Stimulated activated CD4-positive, alpha-beta T cell treated with anti-CD3 and anti-CD28 coated beads, Interleukin-15, amount 100 ng/mL, for 48 hours (primary cell): ENCODE measurements around the gene IL1A.

Experiments used
- DNase-seq, 2 donors: peaks; one replicate each; pipeline ENCODE4 v3.0.0-alpha.2; 2020; ENCODE audit warnings: low read depth in 2 of 2

The IL1A gene

DNA sequence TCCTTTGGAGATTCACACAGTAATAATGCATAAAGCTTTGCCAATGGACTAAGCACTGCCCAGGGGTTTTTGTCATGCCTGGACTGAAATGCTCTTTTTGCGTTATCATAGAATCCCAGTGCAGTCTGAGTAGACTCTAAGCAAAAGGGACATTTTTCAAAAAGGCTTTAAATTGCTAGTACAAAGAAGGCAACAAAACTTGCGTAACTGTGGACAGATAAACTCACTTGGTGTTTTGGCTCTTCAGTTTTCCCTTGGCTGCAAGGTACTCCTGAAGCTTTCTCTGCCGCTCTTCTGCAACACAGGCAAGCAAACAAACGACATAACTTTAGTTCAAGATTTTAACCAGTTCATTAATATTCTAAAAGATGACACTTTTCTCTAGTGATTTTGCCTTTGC, 22.0 kb downstream of the IL1A start:
- no peak for DNase-seq

- DNase-seq: no peak
Measured at GRCh38 chr2:112760149-112760548, 24.1 kb downstream of the IL1A start.

GRCh38 chr2:112758711-112759110, 25.6 kb downstream of the IL1A start:
- DNase-seq: no peak

DNA sequence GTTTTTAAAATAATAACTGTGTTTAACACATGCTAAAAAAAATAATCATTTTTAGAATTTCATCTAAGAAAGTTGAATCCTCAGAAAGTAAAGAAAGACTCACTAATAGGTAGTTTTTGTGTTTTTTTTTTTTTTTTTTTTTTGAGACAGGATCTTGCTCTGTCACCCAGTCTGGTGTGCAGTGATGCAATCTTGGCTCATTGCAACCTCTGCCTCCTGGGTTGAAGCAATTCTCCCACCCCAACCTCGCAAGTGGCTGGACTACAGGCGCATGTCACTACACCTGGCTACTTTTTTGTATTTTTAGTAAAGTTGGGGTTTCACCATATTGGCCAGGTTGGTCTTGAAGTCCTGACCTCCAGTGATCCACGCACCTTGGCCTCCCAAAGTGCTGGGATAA, 27.0 kb downstream of the IL1A start:
- no peak for DNase-seq

DNA sequence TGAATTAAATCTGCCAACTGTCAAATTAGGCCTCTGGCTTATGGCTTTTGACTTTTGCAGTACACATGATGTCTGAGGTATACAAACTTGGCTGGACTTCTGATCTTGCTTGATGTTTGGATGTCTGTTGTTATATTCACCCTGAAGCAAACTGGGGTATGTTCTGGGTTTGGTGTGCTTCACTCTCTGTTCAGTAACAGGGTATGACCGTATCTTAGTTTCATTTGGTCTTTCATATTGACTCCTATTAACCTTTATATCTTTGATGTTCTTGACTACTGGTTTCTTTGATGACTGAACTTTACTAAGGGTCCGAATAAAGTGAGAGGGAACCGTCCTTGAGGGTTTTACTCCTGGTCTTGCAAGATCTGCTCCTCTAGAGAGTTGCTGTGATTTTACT, 28.1 kb downstream of the IL1A start:
- DNase-seq: no peak

- DNase-seq: no peak
Measured at GRCh38 chr2:112755444-112755843, 28.8 kb downstream of the IL1A start.

GRCh38 chr2:112754564-112754963, 29.7 kb downstream of the IL1A start:
- DNase-seq: no peak

- no peak for DNase-seq
Measured at GRCh38 chr2:112752667-112753066, 31.6 kb downstream of the IL1A start.

DNA sequence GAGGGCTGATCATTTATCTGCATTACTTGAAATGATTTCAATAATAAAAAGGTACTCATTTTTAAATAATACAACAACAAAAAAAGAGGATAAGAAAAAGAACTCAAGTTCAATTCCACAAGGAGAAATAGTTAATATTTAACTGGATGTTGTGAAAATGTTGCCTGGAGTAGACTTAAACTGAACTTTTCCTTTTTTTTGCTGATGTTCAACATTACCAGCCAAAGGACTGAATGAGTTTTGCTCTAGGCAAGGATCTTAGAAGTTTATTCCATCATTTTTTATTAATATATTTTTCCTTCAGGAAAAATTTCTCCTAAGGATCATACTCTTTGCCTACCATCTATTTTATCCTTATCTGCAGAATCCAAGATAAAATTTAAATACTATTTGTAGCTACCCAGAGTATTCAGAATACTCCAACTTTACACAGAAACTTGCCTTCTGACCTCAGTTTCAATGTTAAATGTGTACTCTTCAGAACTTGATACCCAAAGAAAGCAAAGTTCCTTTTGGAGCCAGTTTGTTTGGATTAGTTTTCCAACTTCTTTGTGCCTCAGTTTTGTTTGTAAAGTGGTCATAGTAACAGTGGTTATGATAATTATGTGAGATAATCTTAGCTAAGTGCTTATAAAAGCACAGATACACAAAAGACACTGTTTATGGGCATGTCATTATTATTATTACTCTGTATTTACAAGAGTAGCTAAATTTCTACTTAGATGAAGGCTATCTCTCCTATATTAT, 32.7 kb downstream of the IL1A start:
- no peak for DNase-seq

DNA sequence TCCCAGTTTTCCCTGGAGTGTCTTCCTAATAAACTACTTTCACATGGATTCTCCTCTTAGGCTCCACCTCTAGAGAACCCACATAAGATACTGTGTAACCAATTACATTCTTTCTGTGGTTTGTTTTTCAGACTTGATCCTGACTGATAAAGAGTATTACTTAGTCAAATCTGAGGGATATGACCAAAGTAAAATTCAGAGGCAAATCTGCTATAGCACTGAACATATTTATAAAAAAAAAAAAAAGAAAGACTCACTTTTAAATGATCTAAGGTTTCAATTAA, 33.8 kb downstream of the IL1A start:
- no peak for DNase-seq

DNA sequence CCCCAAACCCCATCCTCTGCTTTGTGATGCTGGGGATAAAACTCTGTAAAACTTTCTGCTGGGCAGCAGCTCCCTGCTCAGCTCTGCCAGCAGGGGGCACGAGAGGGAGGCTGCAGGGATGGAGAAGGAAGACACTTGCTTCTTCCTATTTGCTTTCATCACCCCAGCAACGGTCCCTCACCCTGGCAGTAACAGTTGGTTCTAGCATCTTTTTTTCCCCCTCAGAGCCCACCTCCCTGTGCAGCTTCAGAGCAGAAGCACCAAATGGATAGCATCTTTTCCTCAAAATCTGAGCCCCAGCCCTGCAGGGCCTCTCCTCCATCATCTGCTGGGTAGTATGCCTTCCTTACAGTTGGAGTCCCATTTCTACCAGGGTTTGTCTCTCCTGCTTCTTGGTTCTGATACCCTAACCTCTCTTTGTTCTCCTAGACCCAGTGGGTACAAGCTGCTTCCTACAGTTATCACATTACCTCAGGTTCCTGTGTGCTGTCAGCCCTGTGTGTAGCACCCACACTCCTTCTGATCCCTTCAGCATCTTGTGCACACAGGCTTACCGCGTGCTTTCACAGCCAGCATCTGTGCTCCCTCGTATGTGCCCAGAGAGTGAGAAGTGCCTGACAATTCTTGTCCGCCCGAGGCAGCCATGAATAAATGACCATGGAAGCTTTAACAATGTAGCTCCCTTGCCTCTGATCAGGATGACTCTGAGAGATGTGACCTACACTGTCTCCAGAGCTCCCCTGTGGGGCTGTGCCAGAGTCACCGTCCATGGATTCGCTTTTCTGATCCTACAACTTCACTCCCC, 34.3 kb downstream of the IL1A start:
- peak; percentile 57 to 81 for DNase-seq

DNA sequence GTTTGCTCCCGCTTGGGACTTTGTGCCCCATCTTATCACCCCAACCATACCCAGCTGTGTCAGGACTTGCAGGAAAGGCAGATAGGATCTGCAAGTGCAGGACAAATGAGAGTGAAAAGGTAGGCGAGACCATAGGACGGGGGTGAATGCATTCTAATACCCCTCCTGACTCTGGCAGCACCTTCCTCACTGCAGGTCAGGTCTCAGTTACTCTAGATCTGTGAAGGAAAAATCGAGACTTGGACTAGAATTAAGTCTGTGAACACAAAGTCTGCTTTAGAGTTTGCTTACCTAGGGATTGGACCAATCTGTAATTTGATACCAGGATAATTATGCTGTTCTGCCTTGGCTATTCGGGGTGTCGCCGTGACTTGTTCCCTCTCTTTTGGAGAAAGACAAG, 43.8 kb downstream of the IL1A start:
- no peak for DNase-seq

DNA sequence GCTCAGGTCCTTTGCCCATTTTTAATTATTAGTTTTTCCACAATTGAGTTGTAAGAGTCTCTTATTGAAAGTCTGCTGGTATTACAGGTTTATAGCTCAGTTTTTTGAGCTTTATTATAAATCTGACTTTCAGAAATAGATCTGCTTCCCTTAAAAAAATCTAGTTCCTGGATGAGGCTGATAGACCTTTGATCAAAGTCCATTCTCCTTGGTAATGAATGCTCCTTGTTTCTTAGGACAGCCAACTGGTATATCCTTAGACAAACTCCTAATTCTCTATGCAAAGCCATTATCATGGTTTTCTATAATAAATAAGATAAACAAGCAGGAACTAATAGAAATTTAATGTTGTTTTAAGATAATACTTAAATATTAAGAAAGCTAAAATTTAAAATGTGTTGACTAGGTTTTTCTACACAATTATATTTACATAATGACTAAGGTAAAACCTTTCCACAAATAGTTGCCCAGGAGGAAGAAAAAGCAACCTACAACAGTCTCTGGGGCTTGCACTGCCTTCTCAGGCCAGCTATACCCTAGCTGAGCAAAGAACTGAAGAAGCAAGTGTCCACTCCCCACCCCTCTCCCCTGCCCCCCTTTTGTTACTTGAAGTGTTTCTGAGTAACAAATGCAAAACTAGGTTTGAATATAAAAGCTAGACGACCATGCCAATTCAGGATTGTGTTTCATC, 46.6 kb downstream of the IL1A start:
- DNase-seq: no peak

GRCh38 chr2:112733871-112734270, 50.4 kb downstream of the IL1A start:
- DNase-seq: no peak

GRCh38 chr2:112733456-112733855, 50.8 kb downstream of the IL1A start:
- DNase-seq: no peak

- DNase-seq: no peak
Measured at GRCh38 chr2:112731479-112731878, 52.8 kb downstream of the IL1A start.

DNA sequence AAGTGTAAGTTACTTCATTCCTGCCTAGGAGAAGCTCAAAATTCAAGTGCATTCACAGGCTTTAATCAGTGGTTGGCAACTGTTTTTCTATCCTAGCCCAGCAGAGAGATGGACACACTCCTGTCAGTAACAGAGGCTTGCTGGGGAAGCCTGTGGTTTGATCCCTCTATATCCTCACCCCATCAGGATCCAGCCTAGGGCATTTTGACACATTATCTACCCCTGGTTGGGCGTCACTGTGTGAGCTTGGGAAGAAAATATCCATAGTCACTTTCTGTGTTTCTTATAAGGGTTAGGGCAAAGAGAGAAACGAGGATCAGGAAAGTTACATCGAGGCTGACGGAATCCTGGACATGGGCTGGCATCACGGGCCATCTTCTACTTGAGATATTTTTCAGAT, 53.5 kb downstream of the IL1A start:
- DNase-seq: no peak

DNA sequence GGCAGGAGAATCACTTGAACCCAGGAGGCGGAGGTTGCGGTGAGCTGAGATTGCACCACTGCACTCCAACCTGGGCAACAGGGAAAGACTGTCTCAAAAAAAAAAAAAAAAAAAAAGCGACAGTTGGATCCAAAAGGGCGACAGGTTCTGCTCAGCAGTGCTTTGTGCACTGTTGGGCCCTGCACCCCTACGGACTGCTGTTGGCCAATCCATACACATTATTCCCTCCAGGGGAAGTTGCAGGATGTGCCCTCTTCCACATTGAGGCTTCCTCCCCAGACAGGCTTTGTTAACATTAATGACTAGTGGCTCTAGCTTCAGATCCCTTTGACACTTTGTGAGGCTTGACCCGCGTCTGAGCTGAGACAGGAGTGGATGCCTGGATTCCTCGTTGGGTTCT, 54.1 kb downstream of the IL1A start:
- no peak for DNase-seq

DNA sequence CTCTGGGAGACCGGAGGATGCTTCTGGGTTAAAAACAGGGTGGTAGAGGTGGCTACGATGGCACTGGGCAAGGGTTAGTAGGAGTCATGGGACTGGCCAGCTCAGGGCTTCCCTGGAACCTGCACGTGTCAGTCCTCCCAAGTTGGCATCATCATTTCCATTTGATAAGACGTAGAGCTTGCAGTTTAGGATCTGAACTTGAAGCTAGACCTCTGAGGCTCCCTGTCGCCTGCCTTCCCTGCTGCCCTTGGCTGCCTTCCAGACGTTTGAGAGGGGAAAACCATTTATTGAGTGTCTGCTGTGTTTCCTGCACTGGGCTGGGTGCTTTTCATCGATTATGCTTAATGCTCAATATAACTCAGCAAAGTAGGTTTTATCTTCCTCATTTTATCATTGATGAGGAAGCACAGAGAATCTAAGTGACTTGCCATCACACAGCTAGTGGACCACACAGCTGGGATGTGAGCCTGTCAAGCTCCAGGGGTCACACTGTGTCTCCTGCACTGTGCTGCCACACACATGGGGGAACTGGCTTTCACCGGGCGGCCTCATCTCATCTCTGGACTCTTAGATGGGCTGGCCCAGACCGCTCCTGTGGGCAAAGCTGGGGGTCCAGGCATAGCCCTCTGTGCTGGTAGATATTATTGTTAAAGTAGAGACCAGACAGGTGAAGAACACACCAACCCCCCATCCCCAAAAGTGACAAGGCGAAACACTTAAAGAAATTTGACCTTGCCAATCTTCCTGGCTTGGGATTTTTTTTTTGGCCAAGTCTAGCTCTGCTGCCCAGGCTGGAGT, 55.7 kb downstream of the IL1A start:
- no peak for DNase-seq

GRCh38 chr2:112728029-112728362, 56.3 kb downstream of the IL1A start:
- no peak for DNase-seq

DNA sequence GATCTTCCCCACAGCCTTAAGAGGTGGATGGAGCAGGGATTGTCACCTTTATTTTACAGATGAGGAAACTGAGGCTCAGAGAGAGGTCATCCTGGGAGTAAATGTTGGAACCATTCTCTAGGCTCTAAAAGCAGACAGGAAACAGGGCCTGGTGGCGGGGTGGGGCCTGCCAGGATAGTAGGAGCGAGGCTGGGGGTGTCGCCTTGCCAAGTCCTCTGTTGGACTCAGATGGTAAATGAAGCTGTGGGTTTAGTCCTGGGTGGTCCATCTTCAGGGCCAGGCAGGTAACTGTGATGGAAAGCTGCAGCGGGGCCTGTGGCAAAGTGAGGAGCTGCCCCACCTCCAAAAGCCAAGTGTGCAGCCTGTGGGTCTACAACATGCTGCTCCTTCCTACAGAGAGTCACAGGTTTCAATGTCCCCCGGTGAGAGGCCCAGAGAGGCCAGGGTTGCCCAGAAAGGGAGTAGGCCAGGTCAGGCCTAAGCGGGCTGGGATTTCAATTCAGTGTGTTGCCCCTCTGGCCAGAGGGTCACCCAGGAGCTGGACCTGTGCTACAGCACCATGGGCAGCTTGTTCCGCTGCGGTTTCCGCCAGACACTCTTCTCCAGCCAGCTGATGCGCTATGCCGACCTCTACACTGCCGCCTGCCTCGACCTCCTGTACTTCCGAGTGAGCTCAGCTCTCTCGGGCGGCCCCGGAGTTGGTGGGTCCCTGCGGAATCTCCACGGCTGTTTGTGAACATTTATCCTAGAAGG, 56.8 kb downstream of the IL1A start:
- no peak for DNase-seq
